OCI-LY7 (cell line): ENCODE measurements around the gene ZNF609. TPM values are rescaled to one million over a fixed set of nuclear protein-coding genes. Genes with fewer than 3 reads are reported as not detected.

Source experiments
- BruUV-seq: library from RNA; stranded (reverse); fragments of 400-500 nt; replicated peaks from 2 replicates; lab custom pipeline; 2021; lab: Mats Ljungman, UMichigan
- CTCF ChIA-PET: fragments of 300-600 bp; sonication (Branson Sonifier 250); formaldehyde crosslinking; loops from one replicate; lab custom pipeline; 2022; ENCODE audit warnings: antibody characterized with exemption; ENCODE audit not compliant: unreplicated experiment; lab: Charles Lee
- POLR2A ChIA-PET: fragments of 300-600 bp; sonication (Branson Sonifier 250); formaldehyde crosslinking; loops from one replicate; lab custom pipeline; 2022; ENCODE audit warnings: antibody characterized with exemption; lab: Charles Lee
- DNase-seq: peaks from one replicate; pipeline ENCODE4 v3.0.0-alpha.2; 2015; ENCODE audit warnings: low spot score
- H2AFZ ChIP-seq: fragments of 200-600 bp; sonication (generic), shearing (Covaris generic); 2 replicates; pipeline ENCODE4 v1.6.1; 2014; ENCODE audit warnings: mild to moderate bottlenecking, antibody characterized with exemption, low read length, moderate library complexity
- H3K27ac ChIP-seq: fragments of 200-600 bp; sonication (generic); 2 replicates; pipeline ENCODE4 v1.5.1; 2014; ENCODE audit warnings: mixed run types, low read depth, mild to moderate bottlenecking, moderate library complexity, low read length, inconsistent platforms; ENCODE audit not compliant: poor library complexity, severe bottlenecking
- H3K36me3 ChIP-seq: fragments of 200-600 bp; sonication (generic); 2 replicates; pipeline ENCODE4 v1.6.1; 2014; ENCODE audit warnings: mild to moderate bottlenecking, antibody characterized with exemption, low read length, moderate library complexity, mixed read lengths; ENCODE audit not compliant: insufficient read depth
- H3K4me1 ChIP-seq: fragments of 200-600 bp; sonication (generic); 2 replicates; pipeline ENCODE4 v1.5.1; 2014; ENCODE audit warnings: mild to moderate bottlenecking, low read length; ENCODE audit not compliant: insufficient read depth, poor library complexity, severe bottlenecking
- H3K4me2 ChIP-seq: fragments of 200-600 bp; sonication (generic); 2 replicates; pipeline ENCODE4 v1.6.1; 2014; ENCODE audit warnings: mild to moderate bottlenecking, low read length
- H3K4me3 ChIP-seq: fragments of 200-600 bp; sonication (generic); 2 replicates; pipeline ENCODE4 v1.5.1; 2014; ENCODE audit warnings: mild to moderate bottlenecking, low read depth, low read length; ENCODE audit not compliant: poor library complexity, severe bottlenecking
- H3K79me2 ChIP-seq: fragments of 200-600 bp; sonication (generic); 2 replicates; pipeline ENCODE4 v1.6.1; 2016; ENCODE audit warnings: low read depth, mild to moderate bottlenecking, low read length, moderate library complexity, mixed read lengths; ENCODE audit not compliant: insufficient read depth
- H3K9me2 ChIP-seq: fragments of 200-600 bp; sonication (generic); 2 replicates; pipeline ENCODE4 v1.6.1; 2016; ENCODE audit warnings: mild to moderate bottlenecking, low read length, mixed read lengths; ENCODE audit not compliant: insufficient read depth
- H3K9me3 ChIP-seq: fragments of 200-600 bp; sonication (generic); 2 replicates; pipeline ENCODE4 v1.6.1; 2014; ENCODE audit warnings: mild to moderate bottlenecking, mixed run types, low read length, mixed read lengths
- H4K20me1 ChIP-seq: fragments of 200-600 bp; sonication (generic); 2 replicates; pipeline ENCODE4 v1.6.1; 2014; ENCODE audit warnings: mild to moderate bottlenecking, antibody characterized with exemption, low read length, moderate library complexity, mixed read lengths; ENCODE audit not compliant: insufficient read depth
- CTCF ChIP-seq: fragments of 200-600 bp; sonication (generic); conservative IDR thresholded peaks from 2 replicates; pipeline ENCODE4 v1.5.1; 2014; ENCODE audit warnings: mild to moderate bottlenecking, antibody characterized with exemption, low read length, moderate library complexity, mixed read lengths
- EZH2phosphoT487 ChIP-seq: fragments of 200-600 bp; sonication (generic); IDR thresholded peaks from 2 replicates; pipeline ENCODE4 v1.6.1; 2018; ENCODE audit warnings: low read depth, borderline replicate concordance, mild to moderate bottlenecking, mixed run types, antibody characterized with exemption, low read length, moderate library complexity, mixed read lengths
- intact Hi-C: fragments of 100-400 bp; cut with micrococcal nuclease; formaldehyde crosslinking; loops from one replicate; pipeline ENCODE4 v1.10.0; 2022; ENCODE audit not compliant: unreplicated experiment
- total RNA-seq, 2 experiments: library from RNA; depleted of rRNA in 1 of 2; stranded (reverse); fragments of >200 nt in 1 of 2; shearing (Covaris generic) in 1 of 2; gene quantifications; 2 replicates each; pipeline ENCODE4 v1.2.3, GENCODE V29; 2014 to 2022

Gene ZNF609
- total RNA-seq, 2 experiments from 2014 or later, result 17.2 to 35.1 TPM

- H3K4me2 ChIP-seq, result 0 out of 2 replicates have a peak overlapping the region, but pooled peaks have one; percentile 0
- intact Hi-C loops, result no loop called here
- TF ChIP-seq CTCF, result no peak
- TF ChIP-seq EZH2phosphoT487, result no peak
- no peaks in the 10 kb centered on the region for H3K9me2 ChIP-seq
- H3K4me3 ChIP-seq, result no peak overlapping the region
- no peak for DNase-seq
- peaks cover 35% of the 10 kb centered on the region for H3K4me1 ChIP-seq
- H4K20me1 ChIP-seq, result peaks cover 7% of the 10 kb centered on the region; the same call in 1 of the 2 replicates
- POLR2A ChIA-PET, result interaction anchor here (0.6 kb wide), 2 partner anchors 67 to 563 kb away, joined by 3 read pairs; partner anchors contain the start of gene CLPX
- H3K27ac ChIP-seq, result no peak overlapping the region
- BruUV-seq, result no TSS peak
- no peaks in the 10 kb centered on the region; the same call in 1 of the 2 replicates for H3K79me2 ChIP-seq
- H2AFZ ChIP-seq, result no peak overlapping the region
- no peaks in the 10 kb centered on the region for H3K9me3 ChIP-seq
- CTCF ChIA-PET, result no interaction called here
- H3K36me3 ChIP-seq, result no peaks in the 10 kb centered on the region; the same call in 1 of the 2 replicates
Observed at GRCh38 chr15:64622410-64623260, 162.3 kb downstream of the ZNF609 start.

GRCh38 chr15:64623347-64623996 lies 163.1 kb downstream of the ZNF609 start:
- ChIA-PET POLR2A (no interaction called here), CTCF (no interaction called here)
- DNase-seq, result no peak
- no peak overlapping the region for H3K27ac ChIP-seq
- peaks cover 7% of the 10 kb centered on the region; the same call in 1 of the 2 replicates for H4K20me1 ChIP-seq
- H3K36me3 ChIP-seq, result no peaks in the 10 kb centered on the region; the same call in 1 of the 2 replicates
- no peak for TF ChIP-seq CTCF
- no peak for TF ChIP-seq EZH2phosphoT487
- no peak overlapping the region for H3K4me3 ChIP-seq
- peaks cover 35% of the 10 kb centered on the region for H3K4me1 ChIP-seq
- no TSS peak for BruUV-seq
- intact Hi-C loops, result no loop called here
- H3K79me2 ChIP-seq, result no peaks in the 10 kb centered on the region; the same call in 1 of the 2 replicates
- no peaks in the 10 kb centered on the region for H3K9me2 ChIP-seq
- H3K9me3 ChIP-seq, result no peaks in the 10 kb centered on the region
- H3K4me2 ChIP-seq, result peak overlapping the region; percentile 6; the same call in 1 of the 2 replicates
- no peak overlapping the region for H2AFZ ChIP-seq
